Measurements from ENCODE around the gene RIPOR3.
"Not testable (repeated sequence)": the region's sequence is repeated elsewhere in the genome, so short reads cannot be mapped to it uniquely, and the experiment has no call there.

Gene RIPOR3

DNA sequence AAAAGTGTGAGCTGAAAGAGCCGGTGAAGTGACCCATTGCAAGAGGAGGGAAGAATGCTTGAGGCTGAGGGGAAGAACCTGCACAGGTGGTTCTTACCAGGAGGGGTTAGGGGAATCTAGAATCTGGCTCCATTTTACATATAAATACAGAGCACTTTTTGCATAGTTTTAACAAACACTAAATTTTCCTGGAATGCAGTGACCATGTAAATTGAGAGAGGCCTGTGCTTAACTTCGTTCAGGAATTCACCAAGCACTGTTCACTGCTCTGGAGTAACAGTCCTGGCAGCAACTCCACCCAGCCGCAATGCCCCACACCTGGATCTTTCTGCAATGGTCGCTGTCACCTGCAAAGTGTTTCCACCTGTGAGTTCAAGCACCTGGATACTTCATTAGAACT is 13.2 kb upstream of the RIPOR3 start:
- DNase-seq = no peak

- not testable (repeated sequence) for DNase-seq
Measured at GRCh38 chr20:50703651-50704438, 12.5 kb upstream of the RIPOR3 start.

- peak in 1 of 3 experiments; percentile 59 for DNase-seq
Measured at GRCh38 chr20:50701041-50701963, 10.0 kb upstream of the RIPOR3 start.

DNA sequence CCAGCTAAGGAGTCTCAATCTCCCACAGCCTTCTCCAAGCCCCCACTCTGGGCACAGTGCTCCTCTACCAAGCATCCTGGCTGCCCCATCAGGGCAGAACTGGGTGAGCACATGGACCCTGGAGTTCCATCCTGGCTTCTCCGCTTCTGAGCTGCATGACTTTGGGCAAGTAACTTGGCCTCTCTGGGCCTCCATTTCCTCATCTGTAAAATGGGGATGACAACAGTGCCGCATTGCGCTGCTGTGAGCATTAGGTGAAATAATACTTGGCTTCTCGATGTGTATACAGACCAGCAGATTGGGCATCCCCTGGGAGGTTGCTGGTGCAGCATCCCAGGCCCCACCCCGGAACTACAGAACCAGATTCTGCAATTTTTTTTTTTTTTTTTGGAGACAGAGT is 8.3 kb upstream of the RIPOR3 start:
- DNase-seq = no peak

DNA sequence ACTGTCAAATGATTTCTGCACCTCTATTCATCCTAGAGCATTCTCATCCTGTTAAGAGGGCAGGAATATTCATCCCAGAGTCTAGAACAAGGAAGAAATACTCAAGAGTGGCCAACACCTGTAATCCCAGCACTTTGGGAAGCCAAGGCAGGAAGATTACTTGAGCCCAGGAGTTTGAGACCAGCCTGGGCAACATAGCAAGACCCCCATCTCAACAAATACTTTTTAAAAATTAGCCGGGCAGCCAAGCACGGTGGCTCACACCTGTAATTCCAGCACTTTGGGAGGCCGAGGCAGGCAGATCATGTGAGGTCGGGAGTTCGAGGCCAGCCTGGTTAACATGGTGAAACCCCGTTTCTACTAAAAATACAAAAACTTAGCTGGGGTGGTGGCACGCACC is 6.9 kb upstream of the RIPOR3 start:
- DNase-seq = not testable (repeated sequence)

DNA sequence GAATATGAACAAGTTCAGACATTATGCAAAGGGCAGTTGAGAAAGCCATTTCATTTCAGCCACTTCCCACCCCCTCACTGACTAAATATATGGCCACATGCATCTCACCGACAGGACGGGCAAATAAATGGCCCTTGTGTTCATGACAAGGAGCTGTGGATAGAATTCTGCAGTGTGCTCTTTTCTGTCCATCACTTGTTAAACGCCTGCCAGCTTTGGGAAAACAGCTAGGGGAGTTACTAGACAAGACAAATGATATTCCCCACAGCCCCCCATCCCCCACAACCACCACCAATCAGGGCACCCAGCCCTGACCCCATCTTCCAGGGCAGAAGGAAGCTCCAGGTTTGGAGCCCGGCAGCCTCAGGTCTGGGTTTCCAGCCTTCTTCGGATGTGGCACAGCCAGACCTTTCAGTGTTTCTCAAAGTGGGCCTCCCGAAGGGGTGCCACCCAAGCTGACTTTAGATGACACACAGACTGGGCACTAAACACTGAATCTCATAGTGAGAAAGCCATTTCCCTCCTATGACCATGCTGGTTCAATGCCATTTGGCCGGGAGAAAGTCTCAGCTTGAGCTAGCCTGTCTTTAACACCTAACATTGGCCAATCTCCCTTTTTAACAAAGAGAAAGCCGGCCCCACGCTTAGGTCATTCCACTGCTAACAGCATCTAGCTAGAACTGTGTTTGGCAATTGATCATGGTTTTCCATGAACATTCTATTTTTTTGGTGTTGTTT is 4.0 kb upstream of the RIPOR3 start:
- no peak for DNase-seq

- DNase-seq = no peak
Measured at GRCh38 chr20:50694379-50695134, 3.2 kb upstream of the RIPOR3 start.

DNA sequence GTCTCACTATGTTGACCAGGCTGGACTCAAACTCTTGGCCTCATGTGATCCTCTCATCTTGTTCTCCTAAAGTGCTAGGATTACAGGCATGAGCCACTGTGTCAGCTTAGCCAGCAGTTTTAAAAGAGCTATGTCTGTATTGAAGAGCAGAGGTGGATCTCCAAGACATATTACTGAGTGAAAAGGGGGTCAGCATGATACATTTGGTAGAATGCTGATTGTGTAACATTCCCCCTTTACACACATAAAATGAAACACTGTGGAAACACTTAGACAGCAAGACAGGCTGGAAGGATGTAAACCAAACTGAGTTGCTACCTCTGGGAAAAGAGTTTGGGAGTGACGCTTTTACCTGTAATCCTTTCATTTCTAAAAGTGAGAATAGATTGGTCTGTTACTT is 1.7 kb upstream of the RIPOR3 start:
- DNase-seq = no peak

GRCh38 chr20:50692552-50692933 is 1.2 kb upstream of the RIPOR3 start:
- DNase-seq = no peak

DNA sequence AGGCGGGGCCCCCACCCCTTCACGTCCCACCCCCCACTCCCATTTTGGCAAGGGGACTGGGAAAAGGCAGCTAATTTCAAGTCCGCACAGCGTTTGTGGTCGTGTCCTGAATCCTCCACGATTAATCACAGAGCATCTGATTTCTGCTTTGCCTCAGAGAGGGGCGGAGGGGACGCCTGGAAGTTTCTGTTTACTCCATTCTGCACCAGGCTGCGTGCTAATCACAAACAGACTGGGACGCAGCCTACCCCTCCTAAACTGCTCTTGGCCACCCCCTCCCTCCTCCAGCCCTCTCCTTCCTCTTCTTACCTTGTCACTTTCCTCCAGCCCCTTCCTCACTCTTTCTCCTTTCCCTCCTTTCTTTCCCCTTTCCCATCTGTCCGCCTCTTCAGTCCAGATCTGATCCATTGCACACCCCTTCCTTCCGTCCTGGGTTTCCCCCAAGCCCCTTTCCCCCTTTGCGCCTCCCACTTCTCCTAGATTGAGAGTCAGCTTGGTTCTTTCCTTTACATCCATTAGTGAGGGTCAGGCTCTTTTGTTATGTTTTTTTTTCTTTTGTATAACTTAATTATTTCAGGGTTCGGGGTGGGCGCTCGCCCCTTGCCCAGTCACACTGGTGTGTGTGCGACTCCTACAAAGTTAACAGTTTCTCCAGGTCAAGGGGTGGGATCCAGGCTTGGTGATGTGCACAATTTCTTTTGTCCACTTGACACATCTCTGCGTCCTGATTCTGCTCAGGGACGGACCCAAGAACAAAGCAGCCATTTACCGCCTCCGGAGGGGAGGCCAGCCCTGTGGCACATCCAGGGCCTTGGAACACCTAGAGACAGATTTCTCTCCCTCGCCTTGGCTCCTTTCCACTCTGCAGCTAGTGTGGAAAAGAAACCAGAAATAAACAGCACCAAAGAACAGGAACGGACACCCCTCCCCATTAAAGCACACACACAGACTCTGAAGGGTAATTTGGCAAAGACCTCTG is 520 bp upstream of the RIPOR3 start:
- peak in 1 of 3 experiments; percentile 31 for DNase-seq

GRCh38 chr20:50689864-50690649 is 1.3 kb downstream of the RIPOR3 start:
- DNase-seq = peak in 1 of 3 experiments; percentile 30

DNA sequence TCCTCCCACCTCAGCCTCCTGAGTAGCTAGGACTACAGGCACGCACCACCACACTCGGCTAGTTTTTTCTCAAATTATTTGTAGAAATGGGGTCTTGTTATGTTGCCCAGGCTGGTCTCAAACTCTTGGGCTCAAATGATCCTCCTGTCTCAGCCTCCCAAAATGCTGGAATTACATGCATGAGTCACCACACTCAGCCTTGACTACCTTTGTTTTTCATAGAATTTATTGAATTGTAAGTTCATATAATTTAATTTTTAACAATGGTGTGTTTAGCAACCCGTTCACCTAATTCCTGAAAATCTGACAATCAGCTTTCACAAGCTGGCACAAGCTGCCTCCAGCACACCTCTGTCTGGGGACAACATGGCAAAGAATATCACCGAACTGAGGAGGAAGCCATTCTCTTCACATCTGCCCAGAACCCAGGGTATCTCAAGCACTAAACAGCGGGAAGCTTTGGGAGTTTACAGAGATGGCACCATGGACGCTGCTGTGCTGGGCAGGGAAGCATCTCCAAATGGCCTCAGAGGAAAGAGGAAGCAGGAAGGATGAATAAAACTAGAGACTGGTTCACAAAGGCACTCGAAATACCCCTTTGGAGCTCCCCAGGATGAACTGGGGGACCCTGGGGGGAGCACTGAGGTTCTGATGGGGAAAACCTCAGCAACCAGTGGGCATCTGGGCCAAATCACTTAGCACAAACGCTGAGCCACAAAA is 2.9 kb downstream of the RIPOR3 start:
- DNase-seq = no peak

- no peak for DNase-seq
Measured at GRCh38 chr20:50686821-50687220, 4.5 kb downstream of the RIPOR3 start.

- no peak for DNase-seq
Measured at GRCh38 chr20:50683570-50683969, 7.8 kb downstream of the RIPOR3 start.

DNA sequence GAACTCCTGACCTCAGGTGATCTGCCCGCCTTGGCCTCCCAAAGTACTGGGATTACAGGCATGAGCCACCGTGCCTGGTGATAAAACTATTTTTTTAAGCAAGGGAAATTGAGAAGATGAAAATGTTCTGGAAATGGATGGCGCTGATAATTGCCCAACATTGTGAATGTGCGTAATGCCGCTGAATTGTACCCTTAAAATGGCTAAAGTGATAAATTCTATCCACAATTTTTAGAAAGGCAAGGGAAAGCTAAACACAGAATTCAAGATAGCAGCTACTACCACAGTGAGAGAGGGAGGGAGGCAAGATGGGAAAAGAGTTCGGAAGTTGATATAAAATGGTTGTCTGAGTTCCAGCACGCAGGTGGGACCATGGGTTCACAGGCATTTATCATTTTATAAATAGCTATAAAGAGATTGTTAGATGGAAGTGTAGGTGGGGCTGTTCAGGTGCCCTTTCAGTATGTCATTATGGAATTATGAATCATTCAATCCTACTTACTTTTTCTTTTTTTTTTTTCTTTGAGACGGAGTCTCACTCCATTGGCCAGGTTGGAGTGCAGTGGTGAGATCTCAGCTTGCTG is 8.3 kb downstream of the RIPOR3 start:
- DNase-seq = no peak

GRCh38 chr20:50682065-50682464 is 9.3 kb downstream of the RIPOR3 start:
- DNase-seq = no peak

DNA sequence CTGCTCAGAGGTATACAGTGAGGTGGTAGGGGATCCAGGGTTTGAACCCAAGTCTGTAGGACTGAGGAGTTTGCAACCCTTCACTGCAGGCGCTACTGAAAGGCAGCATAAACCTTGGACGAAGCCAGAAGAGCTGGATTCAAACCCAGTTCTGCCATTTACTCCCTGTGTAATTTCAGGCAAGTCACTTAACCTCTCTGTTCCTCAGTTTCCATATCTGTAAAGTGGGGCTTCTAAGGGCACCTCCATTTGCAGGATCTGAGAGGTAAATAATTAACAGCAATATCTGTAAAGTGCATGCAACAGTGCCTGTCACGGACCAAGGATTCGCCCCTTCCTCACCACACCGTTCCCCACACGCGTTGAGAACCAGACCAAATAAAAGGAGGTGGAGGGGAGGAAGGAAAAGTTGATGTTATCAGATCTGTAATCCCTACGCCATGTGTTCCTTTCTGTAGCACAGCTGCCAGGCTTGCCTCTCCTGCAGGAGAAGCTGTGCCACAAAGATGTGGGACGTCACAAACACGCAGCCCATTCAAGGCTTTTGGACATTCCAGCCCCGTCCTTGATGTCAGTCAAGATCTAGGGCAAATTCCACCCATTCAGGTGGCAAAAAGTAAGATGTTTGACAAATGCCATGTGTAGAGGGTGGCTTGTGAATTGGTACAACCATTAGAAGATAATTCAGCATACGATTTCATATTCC is 9.8 kb downstream of the RIPOR3 start:
- no peak for DNase-seq

GRCh38 chr20:50680105-50680960 is 11.0 kb downstream of the RIPOR3 start:
- DNase-seq = no peak

Measured in NCI-H1417 (cell line).